Osteocyte (in vitro differentiated cells): ENCODE measurements around the gene PALM. TPM values are rescaled to one million over a fixed set of nuclear protein-coding genes. Genes with fewer than 3 reads are reported as not detected.

ENCODE experiments used
- DNase-seq: peaks from one replicate; pipeline ENCODE4 v3.0.0; 2021; ENCODE audit warnings: mixed read lengths; ENCODE audit not compliant: unreplicated experiment; ENCODE audit errors: extremely low spot score
- H3K27ac Mint-ChIP-seq: one replicate; pipeline ENCODE4 v1.8.0; 2021; ENCODE audit warnings: mild to moderate bottlenecking, mixed read lengths; ENCODE audit not compliant: unreplicated experiment
- H3K27me3 Mint-ChIP-seq: one replicate; pipeline ENCODE4 v1.8.0; 2021; ENCODE audit warnings: mixed read lengths; ENCODE audit not compliant: unreplicated experiment
- H3K36me3 Mint-ChIP-seq: one replicate; pipeline ENCODE4 v1.8.0; 2021; ENCODE audit warnings: mixed read lengths; ENCODE audit not compliant: unreplicated experiment
- H3K4me1 Mint-ChIP-seq: one replicate; pipeline ENCODE4 v1.8.0; 2021; ENCODE audit warnings: mixed read lengths; ENCODE audit not compliant: unreplicated experiment
- H3K4me3 Mint-ChIP-seq: one replicate; pipeline ENCODE4 v1.8.0; 2021; ENCODE audit warnings: mild to moderate bottlenecking, moderate library complexity, mixed read lengths; ENCODE audit not compliant: unreplicated experiment
- H3K9me3 Mint-ChIP-seq: one replicate; pipeline ENCODE4 v1.8.0; 2021; ENCODE audit warnings: mixed read lengths; ENCODE audit not compliant: unreplicated experiment
- CTCF ChIP-seq: fragments of 200-600 bp; sonication (generic); IDR thresholded peaks from 2 replicates; pipeline ENCODE4 v1.5.0; 2021; ENCODE audit warnings: antibody characterized with exemption, mild to moderate bottlenecking, moderate library complexity
- total RNA-seq: library from RNA; stranded (reverse); gene quantifications from 2 replicates; pipeline ENCODE4 v1.2.1, GENCODE V29; 2021

PALM gene
- total RNA-seq, 1 donor from 2014 or later = 236 TPM

- Mint-ChIP-seq H3K9me3 (no peaks in the 10 kb centered on the region), H3K27me3 (no peaks in the 10 kb centered on the region), H3K4me1 (peaks cover 38% of the 10 kb centered on the region), H3K4me3 (no peak overlapping the region), H3K27ac (peak overlapping the region; percentile 84), H3K36me3 (no peaks in the 10 kb centered on the region)
- no peak for TF ChIP-seq CTCF
- no peak for DNase-seq
Observed at GRCh38 chr19:791567-792305, 83.0 kb downstream of the PALM start.

- DNase-seq = no peak
- peak overlapping the region; percentile 84 for H3K27ac Mint-ChIP-seq
- no peaks in the 10 kb centered on the region for H3K27me3 Mint-ChIP-seq
- H3K36me3 Mint-ChIP-seq = no peaks in the 10 kb centered on the region
- H3K4me3 Mint-ChIP-seq = no peak overlapping the region
- H3K9me3 Mint-ChIP-seq = no peaks in the 10 kb centered on the region
- peaks cover 36% of the 10 kb centered on the region for H3K4me1 Mint-ChIP-seq
- no peak for TF ChIP-seq CTCF
Observed at GRCh38 chr19:792306-792885, 83.7 kb downstream of the PALM start.

GRCh38 chr19:793806-794205 is 85.1 kb downstream of the PALM start:
- H3K36me3 Mint-ChIP-seq = no peaks in the 10 kb centered on the region
- peaks cover 31% of the 10 kb centered on the region for H3K4me1 Mint-ChIP-seq
- no peak overlapping the region for H3K27ac Mint-ChIP-seq
- no peaks in the 10 kb centered on the region for H3K9me3 Mint-ChIP-seq
- no peaks in the 10 kb centered on the region for H3K27me3 Mint-ChIP-seq
- H3K4me3 Mint-ChIP-seq = no peak overlapping the region
- no peak for TF ChIP-seq CTCF
- no peak for DNase-seq

GRCh38 chr19:795073-795611 is 86.4 kb downstream of the PALM start:
- no peaks in the 10 kb centered on the region for H3K27me3 Mint-ChIP-seq
- TF ChIP-seq CTCF = no peak
- no peak overlapping the region for H3K27ac Mint-ChIP-seq
- H3K9me3 Mint-ChIP-seq = no peaks in the 10 kb centered on the region
- DNase-seq = no peak
- peaks cover 30% of the 10 kb centered on the region for H3K4me1 Mint-ChIP-seq
- peaks cover 7% of the 10 kb centered on the region for H3K36me3 Mint-ChIP-seq
- H3K4me3 Mint-ChIP-seq = no peak overlapping the region
